ELR (cell line): ENCODE data around the gene MGMT.

ENCODE experiments used
- DNase-seq: peaks from one replicate; pipeline ENCODE4 v3.0.0-alpha.2; 2015; ENCODE audit warnings: low read depth

Gene MGMT

GRCh38 chr10:129740532-129741279, 273.7 kb downstream of the MGMT start:
- no peak for DNase-seq

GRCh38 chr10:129741280-129741977, 274.4 kb downstream of the MGMT start:
- DNase-seq, result no peak

- no peak for DNase-seq
Observed at GRCh38 chr10:129741978-129742741, 275.1 kb downstream of the MGMT start.

- DNase-seq, result no peak
Observed at GRCh38 chr10:129742742-129743550, 275.9 kb downstream of the MGMT start.

GRCh38 chr10:129743738-129744133, 276.7 kb downstream of the MGMT start:
- DNase-seq, result no peak

GRCh38 chr10:129744134-129745111, 277.4 kb downstream of the MGMT start:
- no peak for DNase-seq

GRCh38 chr10:129745186-129745750, 278.2 kb downstream of the MGMT start:
- no peak for DNase-seq

- no peak for DNase-seq
Observed at GRCh38 chr10:129754211-129755050, 287.4 kb downstream of the MGMT start.

GRCh38 chr10:129755158-129755591, 288.1 kb downstream of the MGMT start:
- DNase-seq, result no peak

GRCh38 chr10:129755621-129756020, 288.6 kb downstream of the MGMT start:
- no peak for DNase-seq

- no peak for DNase-seq
Observed at GRCh38 chr10:129756912-129757901, 290.2 kb downstream of the MGMT start.

GRCh38 chr10:129758207-129759021, 291.4 kb downstream of the MGMT start:
- no peak for DNase-seq

- DNase-seq, result no peak
Observed at GRCh38 chr10:129759214-129760002, 292.4 kb downstream of the MGMT start.

- DNase-seq, result no peak
Observed at GRCh38 chr10:129760003-129760315, 292.9 kb downstream of the MGMT start.

- no peak for DNase-seq
Observed at GRCh38 chr10:129760416-129760815, 293.4 kb downstream of the MGMT start.

- DNase-seq, result no peak
Observed at GRCh38 chr10:129761197-129761972, 294.3 kb downstream of the MGMT start.
